CD4-positive, alpha-beta T cell (primary cell): ENCODE data around the gene EXPH5. TPM values are rescaled to one million over a fixed set of nuclear protein-coding genes. Genes with fewer than 3 reads are reported as not detected.
"Not testable (repeated sequence)": the region's sequence is repeated elsewhere in the genome, so short reads cannot be mapped to it uniquely, and the experiment has no call there.

Experiments used
- ATAC-seq: fragments of 200-7000 bp; cut with Tn5 transposase; one replicate; pipeline ENCODE4 v1.10.0; 2022; ENCODE audit warnings: mild to moderate bottlenecking; ENCODE audit not compliant: poor library complexity
- CTCF ChIA-PET: fragments of 350-600 bp; sonication (Branson Sonifier 250); formaldehyde crosslinking; loops from one replicate; lab custom pipeline; 2021; ENCODE audit warnings: antibody characterized with exemption, inconsistent platforms; lab: Charles Lee
- POLR2A ChIA-PET: fragments of 350-600 bp; sonication (Branson Sonifier 250); formaldehyde crosslinking; loops from one replicate; lab custom pipeline; 2021; ENCODE audit warnings: antibody characterized with exemption, inconsistent platforms; lab: Charles Lee
- DNase-seq, 14 experiments: peaks; one replicate each; pipeline ENCODE4 v3.0.0-alpha.2; 2013 to 2020; ENCODE audit warnings: mixed read lengths in 2 of 14
- H3K27ac ChIP-seq, 2 donors: one replicate each; pipeline versions ENCODE4 v1.5.1 to v1.7.0; 2013; ENCODE audit warnings: low read length in 2 of 2, low read depth in 1 of 2, mild to moderate bottlenecking in 1 of 2
- H3K27me3 ChIP-seq, 2 experiments: 1 replicate in 1 of 2; 2 replicates in 1 of 2; pipeline versions ENCODE4 v1.6.1 to v1.7.0; 2013; ENCODE audit warnings: low read length in 2 of 2, control low read depth in 1 of 2, mild to moderate bottlenecking in 1 of 2, moderate library complexity in 1 of 2; ENCODE audit not compliant: insufficient read depth in 2 of 2, control insufficient read depth in 1 of 2
- H3K36me3 ChIP-seq: one replicate; pipeline ENCODE4 v1.6.1; 2013; ENCODE audit warnings: low read length, control low read depth; ENCODE audit not compliant: insufficient read depth
- H3K4me1 ChIP-seq: one replicate; pipeline ENCODE4 v1.6.1; 2013; ENCODE audit warnings: low read length, control low read depth; ENCODE audit not compliant: insufficient read depth
- H3K4me3 ChIP-seq: one replicate; pipeline ENCODE4 v1.5.1; 2013; ENCODE audit warnings: mild to moderate bottlenecking, low read length, moderate library complexity
- H3K9me3 ChIP-seq, 2 experiments: 1 replicate in 1 of 2; 2 replicates in 1 of 2; pipeline versions ENCODE4 v1.6.1 to v1.7.0; 2013; ENCODE audit warnings: low read length in 2 of 2, mild to moderate bottlenecking in 2 of 2, control low read depth in 1 of 2, moderate library complexity in 1 of 2; ENCODE audit not compliant: control insufficient read depth in 1 of 2, insufficient read depth in 1 of 2
- H3K27ac Mint-ChIP-seq: one replicate; pipeline ENCODE4 v1.8.0; 2020; ENCODE audit warnings: mixed read lengths
- H3K27me3 Mint-ChIP-seq: one replicate; pipeline ENCODE4 v1.8.0; 2021; ENCODE audit warnings: mixed read lengths
- H3K36me3 Mint-ChIP-seq: one replicate; pipeline ENCODE4 v1.8.0; 2021; ENCODE audit warnings: low read depth, mixed read lengths
- H3K4me1 Mint-ChIP-seq: one replicate; pipeline ENCODE4 v1.8.0; 2021; ENCODE audit warnings: low read depth, mixed read lengths
- H3K4me3 Mint-ChIP-seq: one replicate; pipeline ENCODE4 v1.8.0; 2020; ENCODE audit warnings: mild to moderate bottlenecking, mixed read lengths
- H3K9me3 Mint-ChIP-seq: one replicate; pipeline ENCODE4 v1.8.0; 2020; ENCODE audit warnings: mixed read lengths
- CTCF ChIP-seq: fragments of 200-600 bp; IDR thresholded peaks from one replicate; pipeline ENCODE4 v1.8.0; 2022; ENCODE audit warnings: antibody characterized with exemption, mild to moderate bottlenecking
- intact Hi-C, 2 experiments: fragments of 100-400 bp; cut with DNase I in 1 of 2; cut with micrococcal nuclease in 1 of 2; formaldehyde crosslinking; loops; one replicate each; pipeline versions ENCODE4 v1.15.1 to v1.9.0; 2023 to 2025; cut with DNase I, micrococcal nuclease
- total RNA-seq, 174 experiments: library from RNA in 2 of 174; stranded (reverse) in 2 of 174; gene quantifications; one replicate each; pipeline ENCODE4 v1.2.3 and lab custom pipeline; 2021 to 2026

The EXPH5 gene
- total RNA-seq, 2 experiments from 2014 or later: 2.0 to 3.7 TPM

- CTCF ChIA-PET: no interaction called here
Observed at GRCh38 chr11:108586600-108586999, 7.0 kb downstream of the EXPH5 start.

GRCh38 chr11:108586185-108586584 is 7.4 kb downstream of the EXPH5 start:
- H3K4me1 ChIP-seq, H3K27ac Mint-ChIP-seq, H3K9me3 Mint-ChIP-seq, H3K27ac ChIP-seq, H3K36me3 Mint-ChIP-seq, POLR2A ChIA-PET, ATAC-seq, H3K27me3 Mint-ChIP-seq, H3K27me3 ChIP-seq, H3K4me1 Mint-ChIP-seq, H3K36me3 ChIP-seq, H3K4me3 ChIP-seq, H3K4me3 Mint-ChIP-seq, DNase-seq, CTCF ChIA-PET, intact Hi-C loops, H3K9me3 ChIP-seq: not testable (repeated sequence)

More at GRCh38 chr11:108586600-108586999, 7.0 kb downstream of the EXPH5 start:
- H3K27ac Mint-ChIP-seq: no peak overlapping the region
- peaks cover under 1% of the 10 kb centered on the region for H3K27me3 Mint-ChIP-seq
- no peaks in the 10 kb centered on the region for H3K9me3 Mint-ChIP-seq
- H3K4me3 Mint-ChIP-seq: no peak overlapping the region
- no peaks in the 10 kb centered on the region for H3K4me1 ChIP-seq
- intact Hi-C loops: no loop called here
- no peak for ATAC-seq
- no peak overlapping the region for H3K27ac ChIP-seq
- DNase-seq: no peak
- H3K4me1 Mint-ChIP-seq: peaks cover 9% of the 10 kb centered on the region
- no peaks in the 10 kb centered on the region for H3K36me3 Mint-ChIP-seq
- H3K36me3 ChIP-seq: no peaks in the 10 kb centered on the region
- no peak overlapping the region for H3K4me3 ChIP-seq
- no peaks in the 10 kb centered on the region for H3K27me3 ChIP-seq
- no peaks in the 10 kb centered on the region for H3K9me3 ChIP-seq
- POLR2A ChIA-PET: no interaction called here
- no peak for TF ChIP-seq CTCF

- CTCF ChIA-PET: no interaction called here
- intact Hi-C loops: no loop called here
Observed at GRCh38 chr11:108584973-108585372, 8.6 kb downstream of the EXPH5 start.

More at GRCh38 chr11:108584973-108585372, 8.6 kb downstream of the EXPH5 start:
- Histone ChIP-seq H3K36me3 (no peaks in the 10 kb centered on the region), H3K4me1 (no peaks in the 10 kb centered on the region), H3K9me3 (no peaks in the 10 kb centered on the region), H3K27ac (no peak overlapping the region), H3K4me3 (no peak overlapping the region), H3K27me3 (no peaks in the 10 kb centered on the region)
- Mint-ChIP-seq H3K27me3 (peaks cover 9% of the 10 kb centered on the region), H3K36me3 (no peaks in the 10 kb centered on the region), H3K4me1 (peaks cover 7% of the 10 kb centered on the region), H3K27ac (no peak overlapping the region), H3K4me3 (no peak overlapping the region), H3K9me3 (no peaks in the 10 kb centered on the region)
- DNase-seq: no peak
- ATAC-seq: no peak
- no peak for TF ChIP-seq CTCF
- POLR2A ChIA-PET: no interaction called here
